Measurements from ENCODE around the gene ZGPAT.

- TF ChIP-seq YY1 (IDR thresholded peaks at IDR 0.05; ENCODE audit: insufficient read depth, insufficient read length) (no peak), ZNF274 (IDR thresholded peaks at IDR 0.05; ENCODE audit: low read depth, low read length) (no peak)
Observed at GRCh38 chr20:63709149-63709527, 1.3 kb downstream of the ZGPAT start.
